ENCODE data around the gene POLR3C.
"Not testable (repeated sequence)": the region's sequence is repeated elsewhere in the genome, so short reads cannot be mapped to it uniquely, and the experiment has no call there.

Gene POLR3C

GRCh38 chr1:145830810-145831209 lies 6.8 kb downstream of the POLR3C start:
- DNase-seq; H2BK120ac ChIP-seq (ENCODE audit: insufficient read depth, low read length, poor library complexity); H3K4me3 ChIP-seq (ENCODE audit: low read depth, low read length); H3K79me1 ChIP-seq (ENCODE audit: low read length); H2AFZ ChIP-seq (ENCODE audit: insufficient read depth, low read length, poor library complexity); H3K4ac ChIP-seq (ENCODE audit: low read depth, low read length); H3K4me1 ChIP-seq (ENCODE audit: control insufficient read depth in 1 of 2, insufficient read depth in 2 of 2, low read length in 2 of 2); H3K9ac ChIP-seq (ENCODE audit: low read length); H3K27ac ChIP-seq (ENCODE audit: low read depth, low read length); H2BK12ac ChIP-seq (ENCODE audit: low read length); H4K12ac ChIP-seq (ENCODE audit: low read depth, low read length); H3K27me3 ChIP-seq (ENCODE audit: insufficient read depth, low read length); H3K14ac ChIP-seq (ENCODE audit: low read length); H3K79me2 ChIP-seq (ENCODE audit: control insufficient read depth, insufficient read depth, low read length, poor library complexity); H3K23ac ChIP-seq (ENCODE audit: low read length); H3K4me2 ChIP-seq (ENCODE audit: low read length); H4K91ac ChIP-seq (ENCODE audit: low read depth, low read length); H2AK5ac ChIP-seq (ENCODE audit: low read length); H3K9me3 ChIP-seq (ENCODE audit: insufficient read depth, low read depth, low read length); H4K8ac ChIP-seq (ENCODE audit: low read depth, low read length); H3K18ac ChIP-seq (ENCODE audit: low read length); H2BK5ac ChIP-seq (ENCODE audit: low read depth, low read length, poor library complexity): not testable (repeated sequence)
- peaks cover 29 to 52% of the 10 kb centered on the region in 2 experiments for H3K36me3 ChIP-seq (ENCODE audit: control insufficient read depth in 1 of 2, insufficient read depth in 2 of 2, low read length in 2 of 2)
- WGBS (ENCODE audit: extremely low coverage, insufficient coverage, insufficient read length): no CpG with 5 or more reads among the region's 2 CpGs

GRCh38 chr1:145837656-145838055 lies 13.7 kb downstream of the POLR3C start:
- H3K27ac ChIP-seq (ENCODE audit: low read depth, low read length): no peak overlapping the region
- no peak for DNase-seq
- H3K4me1 ChIP-seq (ENCODE audit: control insufficient read depth in 1 of 2, insufficient read depth in 2 of 2, low read length in 2 of 2): no peaks in the 10 kb centered on the region
- no peaks in the 10 kb centered on the region for H3K9me3 ChIP-seq (ENCODE audit: insufficient read depth, low read depth, low read length)
- no peak overlapping the region for H3K23ac ChIP-seq (ENCODE audit: low read length)
- H2AFZ ChIP-seq (ENCODE audit: insufficient read depth, low read length, poor library complexity): no peak overlapping the region
- no peak overlapping the region for H2BK120ac ChIP-seq (ENCODE audit: insufficient read depth, low read length, poor library complexity)
- H3K4ac ChIP-seq (ENCODE audit: low read depth, low read length): no peak overlapping the region
- no peaks in the 10 kb centered on the region for H3K79me2 ChIP-seq (ENCODE audit: control insufficient read depth, insufficient read depth, low read length, poor library complexity)
- H3K18ac ChIP-seq (ENCODE audit: low read length): no peak overlapping the region
- H2AK5ac ChIP-seq (ENCODE audit: low read length): no peak overlapping the region
- H3K14ac ChIP-seq (ENCODE audit: low read length): no peak overlapping the region
- no peak overlapping the region for H3K4me3 ChIP-seq (ENCODE audit: low read depth, low read length)
- no peak overlapping the region for H3K9ac ChIP-seq (ENCODE audit: low read length)
- H4K8ac ChIP-seq (ENCODE audit: low read depth, low read length): no peak overlapping the region
- H3K4me2 ChIP-seq (ENCODE audit: low read length): no peak overlapping the region
- H4K12ac ChIP-seq (ENCODE audit: low read depth, low read length): no peak overlapping the region
- H3K36me3 ChIP-seq (ENCODE audit: control insufficient read depth in 1 of 2, insufficient read depth in 2 of 2, low read length in 2 of 2): peaks cover 35 to 71% of the 10 kb centered on the region in 2 experiments
- WGBS (ENCODE audit: extremely low coverage, insufficient coverage, insufficient read length): no CpG with 5 or more reads among the region's 1 CpG
- H2BK5ac ChIP-seq (ENCODE audit: low read depth, low read length, poor library complexity): no peak overlapping the region
- H3K79me1 ChIP-seq (ENCODE audit: low read length): no peaks in the 10 kb centered on the region
- no peak overlapping the region for H4K91ac ChIP-seq (ENCODE audit: low read depth, low read length)
- no peaks in the 10 kb centered on the region for H3K27me3 ChIP-seq (ENCODE audit: insufficient read depth, low read length)
- H2BK12ac ChIP-seq (ENCODE audit: low read length): no peak overlapping the region

- Histone ChIP-seq H4K12ac (ENCODE audit: low read depth, low read length) (no peak overlapping the region), H3K27me3 (ENCODE audit: insufficient read depth, low read length) (no peaks in the 10 kb centered on the region), H3K14ac (ENCODE audit: low read length) (no peak overlapping the region), H2BK5ac (ENCODE audit: low read depth, low read length, poor library complexity) (no peak overlapping the region), H2AK5ac (ENCODE audit: low read length) (no peak overlapping the region), H2BK120ac (ENCODE audit: insufficient read depth, low read length, poor library complexity) (no peak overlapping the region), H3K79me1 (ENCODE audit: low read length) (peaks cover 6% of the 10 kb centered on the region), H2AFZ (ENCODE audit: insufficient read depth, low read length, poor library complexity) (no peak overlapping the region), H3K27ac (ENCODE audit: low read depth, low read length) (no peak overlapping the region), H4K91ac (ENCODE audit: low read depth, low read length) (no peak overlapping the region), H3K79me2 (ENCODE audit: control insufficient read depth, insufficient read depth, low read length, poor library complexity) (peaks cover 5% of the 10 kb centered on the region), H2BK12ac (ENCODE audit: low read length) (no peak overlapping the region), H3K4me2 (ENCODE audit: low read length) (no peak overlapping the region), H3K18ac (ENCODE audit: low read length) (no peak overlapping the region), H3K36me3 (ENCODE audit: control insufficient read depth in 1 of 2, insufficient read depth in 2 of 2, low read length in 2 of 2) (peaks cover 20 to 41% of the 10 kb centered on the region in 2 experiments), H3K4me3 (ENCODE audit: low read depth, low read length) (no peak overlapping the region), H4K8ac (ENCODE audit: low read depth, low read length) (no peak overlapping the region), H3K9me3 (ENCODE audit: insufficient read depth, low read depth, low read length) (no peaks in the 10 kb centered on the region), H3K9ac (ENCODE audit: low read length) (no peak overlapping the region), H3K4ac (ENCODE audit: low read depth, low read length) (no peak overlapping the region), H3K4me1 (ENCODE audit: control insufficient read depth in 1 of 2, insufficient read depth in 2 of 2, low read length in 2 of 2) (peaks cover 6 to 7% of the 10 kb centered on the region in 2 experiments), H3K23ac (ENCODE audit: low read length) (no peak overlapping the region)
- WGBS (ENCODE audit: extremely low coverage, insufficient coverage, insufficient read length): no CpG with 5 or more reads among the region's 3 CpGs
- DNase-seq: no peak
Measured at GRCh38 chr1:145843031-145843430, 19.0 kb downstream of the POLR3C start.

- no peak overlapping the region for H3K23ac ChIP-seq (ENCODE audit: low read length)
- H3K79me2 ChIP-seq (ENCODE audit: control insufficient read depth, insufficient read depth, low read length, poor library complexity): peaks cover 5% of the 10 kb centered on the region
- H3K18ac ChIP-seq (ENCODE audit: low read length): no peak overlapping the region
- no peak for DNase-seq
- H3K4me1 ChIP-seq (ENCODE audit: control insufficient read depth in 1 of 2, insufficient read depth in 2 of 2, low read length in 2 of 2): peaks cover 11 to 16% of the 10 kb centered on the region in 2 experiments
- no peak overlapping the region for H3K4me3 ChIP-seq (ENCODE audit: low read depth, low read length)
- H3K27ac ChIP-seq (ENCODE audit: low read depth, low read length): no peak overlapping the region
- no peak overlapping the region for H3K14ac ChIP-seq (ENCODE audit: low read length)
- no peak overlapping the region for H3K9ac ChIP-seq (ENCODE audit: low read length)
- no peaks in the 10 kb centered on the region for H3K27me3 ChIP-seq (ENCODE audit: insufficient read depth, low read length)
- no peak overlapping the region for H4K91ac ChIP-seq (ENCODE audit: low read depth, low read length)
- H2AFZ ChIP-seq (ENCODE audit: insufficient read depth, low read length, poor library complexity): no peak overlapping the region
- H3K9me3 ChIP-seq (ENCODE audit: insufficient read depth, low read depth, low read length): no peaks in the 10 kb centered on the region
- H3K36me3 ChIP-seq (ENCODE audit: control insufficient read depth in 1 of 2, insufficient read depth in 2 of 2, low read length in 2 of 2): peaks cover 17 to 37% of the 10 kb centered on the region in 2 experiments
- H2BK120ac ChIP-seq (ENCODE audit: insufficient read depth, low read length, poor library complexity): no peak overlapping the region
- H2BK5ac ChIP-seq (ENCODE audit: low read depth, low read length, poor library complexity): no peak overlapping the region
- WGBS (ENCODE audit: extremely low coverage, insufficient coverage, insufficient read length): 100% methylated on average over 2 of the region's 4 CpGs
- no peak overlapping the region for H2AK5ac ChIP-seq (ENCODE audit: low read length)
- no peak overlapping the region for H4K12ac ChIP-seq (ENCODE audit: low read depth, low read length)
- H3K79me1 ChIP-seq (ENCODE audit: low read length): peaks cover 6% of the 10 kb centered on the region
- peak overlapping the region; percentile 84 for H3K4me2 ChIP-seq (ENCODE audit: low read length)
- no peak overlapping the region for H4K8ac ChIP-seq (ENCODE audit: low read depth, low read length)
- H2BK12ac ChIP-seq (ENCODE audit: low read length): no peak overlapping the region
- H3K4ac ChIP-seq (ENCODE audit: low read depth, low read length): no peak overlapping the region
Measured at GRCh38 chr1:145845144-145845513, 21.1 kb downstream of the POLR3C start.

Measured in trophoblast cell (in vitro differentiated cells and primary cell).